Fibroblast of upper back skin (primary cell): ENCODE measurements around the gene S100A5.
"Not testable (repeated sequence)": the region's sequence is repeated elsewhere in the genome, so short reads cannot be mapped to it uniquely, and the experiment has no call there.

ENCODE experiments used
- DNase-seq: peaks from one replicate; pipeline ENCODE4 v3.0.0-alpha.2; 2013

S100A5 gene

GRCh38 chr1:153540394-153541361, at the start of gene S100A5:
TSS of gene S100A5 (minus strand) at chr1:153540934. CDS start at chr1:153540191, 743 bp downstream.
- DNase-seq = peak; percentile 69

GRCh38 chr1:153588482-153588881, 47.7 kb upstream of the S100A5 start:
- no peak for DNase-seq

- DNase-seq = not testable (repeated sequence)
Measured at GRCh38 chr1:153588033-153588432, 47.3 kb upstream of the S100A5 start.

GRCh38 chr1:153587314-153587713, 46.6 kb upstream of the S100A5 start:
- DNase-seq = no peak

GRCh38 chr1:153586347-153586746, 45.6 kb upstream of the S100A5 start:
- no peak for DNase-seq

- no peak for DNase-seq
Measured at GRCh38 chr1:153585006-153585405, 44.3 kb upstream of the S100A5 start.

- DNase-seq = no peak
Measured at GRCh38 chr1:153583976-153584375, 43.2 kb upstream of the S100A5 start.

GRCh38 chr1:153583514-153583913, 42.8 kb upstream of the S100A5 start:
- DNase-seq = not testable (repeated sequence)

- not testable (repeated sequence) for DNase-seq
Measured at GRCh38 chr1:153582836-153583235, 42.1 kb upstream of the S100A5 start.

- DNase-seq = peak; percentile 32
Measured at GRCh38 chr1:153578936-153579335, 38.2 kb upstream of the S100A5 start.

GRCh38 chr1:153578490-153578889, 37.8 kb upstream of the S100A5 start:
- peak; percentile 74 for DNase-seq

GRCh38 chr1:153577624-153578051, 36.9 kb upstream of the S100A5 start:
- DNase-seq = no peak

GRCh38 chr1:153577138-153577537, 36.4 kb upstream of the S100A5 start:
- no peak for DNase-seq

GRCh38 chr1:153575497-153575896, 34.8 kb upstream of the S100A5 start:
- DNase-seq = not testable (repeated sequence)

GRCh38 chr1:153575081-153575491, 34.4 kb upstream of the S100A5 start:
- DNase-seq = not testable (repeated sequence)

- peak; percentile 27 for DNase-seq
Measured at GRCh38 chr1:153573351-153573750, 32.6 kb upstream of the S100A5 start.

GRCh38 chr1:153572569-153573015, 31.9 kb upstream of the S100A5 start:
- DNase-seq = peak; percentile 80

GRCh38 chr1:153571706-153572105, 31.0 kb upstream of the S100A5 start:
- no peak for DNase-seq

GRCh38 chr1:153570874-153571273, 30.1 kb upstream of the S100A5 start:
- DNase-seq = no peak

- no peak for DNase-seq
Measured at GRCh38 chr1:153569465-153569864, 28.7 kb upstream of the S100A5 start.

- peak; percentile 87 for DNase-seq
Measured at GRCh38 chr1:153568367-153569099, 27.8 kb upstream of the S100A5 start.

- no peak for DNase-seq
Measured at GRCh38 chr1:153567621-153568366, 27.1 kb upstream of the S100A5 start.
